PC-9 (cell line): Measurements from ENCODE around the gene ENTREP3.

Experiments
- EZH2 ChIP-seq: fragments of 200-600 bp; sonication (generic); IDR thresholded peaks from 2 replicates; pipeline ENCODE4 v1.8.0; 2017; ENCODE audit warnings: antibody characterized with exemption, low read depth
- TF ChIP-seq, protein P1 (sequence below): fragments of 200-600 bp; sonication (generic); conservative IDR thresholded peaks from 2 replicates; pipeline ENCODE4 v1.6.1; 2017; ENCODE audit warnings: mixed run types, antibody characterized with exemption, mild to moderate bottlenecking, moderate library complexity

DNA sequence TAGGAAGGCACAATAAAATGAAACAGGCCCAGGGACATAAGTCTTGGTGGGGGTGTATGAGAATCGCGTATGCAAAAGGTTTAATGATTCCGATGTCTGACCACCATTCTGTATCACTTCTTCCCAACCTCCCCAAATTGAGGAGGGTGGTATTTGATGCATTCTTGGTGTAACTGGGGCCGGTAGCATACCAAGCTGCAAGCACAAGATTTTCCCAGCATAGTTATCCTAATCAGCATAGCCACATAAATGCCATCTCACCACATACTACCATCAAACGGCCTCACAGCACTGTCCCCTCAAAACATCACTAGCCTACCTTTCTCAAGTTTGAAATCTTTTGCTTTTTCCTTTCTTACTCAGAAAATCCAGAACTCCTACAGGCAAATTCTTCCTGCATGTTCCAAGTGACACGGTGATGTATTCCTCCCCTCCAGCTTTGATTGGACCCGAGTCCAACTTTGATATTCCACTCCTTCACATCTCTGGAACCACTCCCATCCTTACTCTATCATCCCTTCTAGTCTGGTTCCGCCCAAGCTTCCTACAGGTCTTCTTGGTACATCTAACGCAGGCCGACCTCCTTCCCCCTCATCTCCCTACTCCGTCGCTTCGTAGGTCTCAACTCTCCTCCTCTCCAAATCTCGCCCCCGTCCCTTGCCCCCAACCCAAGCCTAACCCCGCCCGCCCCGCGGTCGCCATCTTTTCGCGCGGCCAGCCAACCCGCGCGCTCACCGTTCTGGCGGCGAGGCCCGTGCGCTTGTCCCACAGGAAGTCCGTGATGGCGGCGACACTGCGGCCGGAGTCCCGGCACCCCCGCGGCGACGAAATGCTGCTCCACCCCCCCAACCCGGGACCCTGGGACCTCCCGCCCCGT, 17.4 kb upstream of the ENTREP3 start:
- TF ChIP-seq, protein P1, sequence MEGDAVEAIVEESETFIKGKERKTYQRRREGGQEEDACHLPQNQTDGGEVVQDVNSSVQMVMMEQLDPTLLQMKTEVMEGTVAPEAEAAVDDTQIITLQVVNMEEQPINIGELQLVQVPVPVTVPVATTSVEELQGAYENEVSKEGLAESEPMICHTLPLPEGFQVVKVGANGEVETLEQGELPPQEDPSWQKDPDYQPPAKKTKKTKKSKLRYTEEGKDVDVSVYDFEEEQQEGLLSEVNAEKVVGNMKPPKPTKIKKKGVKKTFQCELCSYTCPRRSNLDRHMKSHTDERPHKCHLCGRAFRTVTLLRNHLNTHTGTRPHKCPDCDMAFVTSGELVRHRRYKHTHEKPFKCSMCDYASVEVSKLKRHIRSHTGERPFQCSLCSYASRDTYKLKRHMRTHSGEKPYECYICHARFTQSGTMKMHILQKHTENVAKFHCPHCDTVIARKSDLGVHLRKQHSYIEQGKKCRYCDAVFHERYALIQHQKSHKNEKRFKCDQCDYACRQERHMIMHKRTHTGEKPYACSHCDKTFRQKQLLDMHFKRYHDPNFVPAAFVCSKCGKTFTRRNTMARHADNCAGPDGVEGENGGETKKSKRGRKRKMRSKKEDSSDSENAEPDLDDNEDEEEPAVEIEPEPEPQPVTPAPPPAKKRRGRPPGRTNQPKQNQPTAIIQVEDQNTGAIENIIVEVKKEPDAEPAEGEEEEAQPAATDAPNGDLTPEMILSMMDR: no peak
- no peak for TF ChIP-seq EZH2
